IMR-90 (cell line): Measurements from ENCODE around the gene PPP1R9A. TPM values are rescaled to one million over a fixed set of nuclear protein-coding genes. Genes with fewer than 3 reads are reported as not detected.

Experiments used
- ATAC-seq: fragments of 200-7000 bp; cut with Tn5 transposase; 2 replicates; pipeline ENCODE4 v1.9.1; 2020; ENCODE audit warnings: low read depth, mild to moderate bottlenecking, moderate library complexity
- BruUV-seq: library from RNA; stranded (reverse); fragments of 400-500 nt; replicated peaks from 2 replicates; lab custom pipeline; 2021; lab: Mats Ljungman, UMichigan
- CTCF ChIA-PET: fragments of 300-600 bp; formaldehyde crosslinking; extraction: SDS; loops from one replicate; lab custom pipeline; 2021; ENCODE audit warnings: antibody characterized with exemption; lab: Yijun Ruan, JAX
- POLR2A ChIA-PET: fragments of 300-600 bp; sonication (Branson Sonifier 250); formaldehyde crosslinking; loops from one replicate; lab custom pipeline; 2022; ENCODE audit warnings: antibody characterized with exemption; ENCODE audit not compliant: unreplicated experiment; lab: Charles Lee
- DNase-seq: peaks from one replicate; pipeline ENCODE4 v3.0.0; 2013
- H2AFZ ChIP-seq: replicated peaks from 2 replicates; pipeline ENCODE3; 2013; ENCODE audit warnings: low read length, mild to moderate bottlenecking; ENCODE audit not compliant: poor library complexity
- H2AK5ac ChIP-seq: 2 replicates; pipeline ENCODE4 v1.6.1; 2013; ENCODE audit warnings: low read depth, low read length, inconsistent platforms
- H2AK9ac ChIP-seq: replicated peaks from 2 replicates; pipeline ENCODE3; 2013; ENCODE audit warnings: mild to moderate bottlenecking, low read depth, low read length, moderate library complexity; ENCODE audit not compliant: poor library complexity
- H2BK120ac ChIP-seq: 2 replicates; pipeline ENCODE4 v1.6.1; 2013; ENCODE audit warnings: low read depth, low read length, inconsistent platforms
- H2BK15ac ChIP-seq: 3 replicates; pipeline ENCODE4 v1.6.1; 2013; ENCODE audit warnings: low read depth, low read length, inconsistent platforms
- H2BK20ac ChIP-seq: 2 replicates; pipeline ENCODE4 v1.6.1; 2013; ENCODE audit warnings: low read depth, mild to moderate bottlenecking, inconsistent platforms, low read length, moderate library complexity
- H2BK5ac ChIP-seq: 2 replicates; pipeline ENCODE4 v1.6.1; 2013; ENCODE audit warnings: mild to moderate bottlenecking, low read depth, low read length, inconsistent platforms; ENCODE audit not compliant: poor library complexity, severe bottlenecking
- H3K14ac ChIP-seq: replicated peaks from 2 replicates; pipeline ENCODE4 v1.6.1; 2013; ENCODE audit warnings: low read depth, low read length, inconsistent platforms
- H3K18ac ChIP-seq: 2 replicates; pipeline ENCODE4 v1.6.1; 2013; ENCODE audit warnings: low read depth, low read length, control low read depth
- H3K23ac ChIP-seq: 2 replicates; pipeline ENCODE4 v1.6.1; 2013; ENCODE audit warnings: low read depth, low read length, inconsistent platforms
- H3K27ac ChIP-seq: 2 replicates; pipeline ENCODE4 v1.5.1; 2013; ENCODE audit warnings: mild to moderate bottlenecking, control low read depth, low read length; ENCODE audit not compliant: insufficient read depth
- H3K27me3 ChIP-seq: 2 replicates; pipeline ENCODE4 v1.6.1; 2013; ENCODE audit warnings: low read length; ENCODE audit not compliant: control insufficient read depth, insufficient read depth
- H3K36me3 ChIP-seq: 2 replicates; pipeline ENCODE4 v1.6.1; 2013; ENCODE audit warnings: low read length, mixed read lengths; ENCODE audit not compliant: control insufficient read depth, insufficient read depth
- H3K4ac ChIP-seq: 2 replicates; pipeline ENCODE4 v1.6.1; 2013; ENCODE audit warnings: low read depth, low read length, inconsistent platforms
- H3K4me1 ChIP-seq: 2 replicates; pipeline ENCODE4 v1.6.1; 2013; ENCODE audit warnings: low read length, mixed read lengths; ENCODE audit not compliant: control insufficient read depth, insufficient read depth
- H3K4me2 ChIP-seq: 2 replicates; pipeline ENCODE4 v1.6.1; 2013; ENCODE audit warnings: low read depth, mild to moderate bottlenecking, control low read depth, low read length, moderate library complexity
- H3K4me3 ChIP-seq: 2 replicates; pipeline ENCODE4 v1.5.1; 2013; ENCODE audit warnings: low read depth, mild to moderate bottlenecking, control low read depth, low read length, moderate library complexity; ENCODE audit not compliant: insufficient read depth
- H3K56ac ChIP-seq: 2 replicates; pipeline ENCODE4 v1.6.1; 2013; ENCODE audit warnings: low read length, inconsistent platforms; ENCODE audit not compliant: insufficient read depth; ENCODE audit errors: extremely low read depth
- H3K79me1 ChIP-seq, 2 experiments: 2 replicates each; pipeline ENCODE4 v1.6.1; 2013; ENCODE audit warnings: low read length in 2 of 2, inconsistent platforms in 1 of 2, low read depth in 1 of 2
- H3K9ac ChIP-seq: 2 replicates; pipeline ENCODE4 v1.6.1; 2013; ENCODE audit warnings: low read depth, low read length, control low read depth
- H3K9me1 ChIP-seq: 2 replicates; pipeline ENCODE4 v1.6.1; 2013; ENCODE audit warnings: low read length, inconsistent platforms; ENCODE audit not compliant: insufficient read depth
- H3K9me3 ChIP-seq: 2 replicates; pipeline ENCODE4 v1.6.1; 2013; ENCODE audit warnings: low read length; ENCODE audit not compliant: control insufficient read depth, insufficient read depth
- H4K20me1 ChIP-seq: 2 replicates; pipeline ENCODE4 v1.6.1; 2013; ENCODE audit warnings: low read length, inconsistent platforms; ENCODE audit not compliant: insufficient read depth
- H4K5ac ChIP-seq: 2 replicates; pipeline ENCODE4 v1.6.1; 2013; ENCODE audit warnings: mild to moderate bottlenecking, low read depth, low read length, control low read depth
- H4K8ac ChIP-seq, 2 experiments: 2 replicates each; pipeline ENCODE4 v1.6.1; 2013; ENCODE audit warnings: low read depth in 2 of 2, low read length in 2 of 2, control low read depth in 1 of 2, inconsistent platforms in 1 of 2
- H4K91ac ChIP-seq: 2 replicates; pipeline ENCODE4 v1.6.1; 2013; ENCODE audit warnings: low read depth, low read length, inconsistent platforms; ENCODE audit not compliant: insufficient read depth
- BHLHE40 ChIP-seq: fragments of 150-350 bp; IDR thresholded peaks from 2 replicates; pipeline ENCODE4 v1.6.1; 2016; ENCODE audit warnings: mild to moderate bottlenecking, low read depth, low read length
- CEBPB ChIP-seq: IDR thresholded peaks from 2 replicates; pipeline ENCODE4 v1.6.1; 2012; ENCODE audit warnings: low read depth, low read length, improper control_type of control experiment
- CHD1 ChIP-seq: IDR thresholded peaks from 2 replicates; pipeline ENCODE4 v1.6.1; 2012; ENCODE audit warnings: low read depth, low read length, improper control_type of control experiment
- CTCF ChIP-seq: conservative IDR thresholded peaks from 2 replicates; pipeline ENCODE4 v1.5.1; 2012; ENCODE audit warnings: mild to moderate bottlenecking, low read depth, low read length, improper control_type of control experiment
- ELK1 ChIP-seq: fragments of 150-350 bp; IDR thresholded peaks from 2 replicates; pipeline ENCODE4 v1.6.1; 2016; ENCODE audit warnings: low read depth, mild to moderate bottlenecking, low read length, moderate library complexity, borderline replicate concordance
- FOS ChIP-seq: fragments of 150-350 bp; IDR thresholded peaks from 2 replicates; pipeline ENCODE4 v1.6.1; 2016; ENCODE audit warnings: low read depth, low read length
- MAFK ChIP-seq: IDR thresholded peaks from 2 replicates; pipeline ENCODE4 v1.6.1; 2012; ENCODE audit warnings: low read depth, low read length, improper control_type of control experiment
- MAZ ChIP-seq: IDR thresholded peaks from 2 replicates; pipeline ENCODE4 v1.6.1; 2012; ENCODE audit warnings: low read depth, mild to moderate bottlenecking, low read length, improper control_type of control experiment, moderate library complexity, borderline replicate concordance
- MXI1 ChIP-seq: IDR thresholded peaks from 2 replicates; pipeline ENCODE4 v1.6.1; 2012; ENCODE audit warnings: low read depth, mild to moderate bottlenecking, low read length, moderate library complexity, borderline replicate concordance
- NFE2L2 ChIP-seq: fragments of 150-350 bp; IDR thresholded peaks from 2 replicates; pipeline ENCODE4 v1.6.1; 2016; ENCODE audit warnings: low read depth, mild to moderate bottlenecking, low read length
- POLR2A ChIP-seq: IDR thresholded peaks from 2 replicates; pipeline ENCODE4 v1.6.1; 2012; ENCODE audit warnings: mild to moderate bottlenecking, low read depth, low read length
- RAD21 ChIP-seq: IDR thresholded peaks from 2 replicates; pipeline ENCODE4 v1.6.1; 2012; ENCODE audit warnings: low read length, improper control_type of control experiment
- RCOR1 ChIP-seq: IDR thresholded peaks from 2 replicates; pipeline ENCODE4 v1.6.1; 2012; ENCODE audit warnings: mild to moderate bottlenecking, low read length, improper control_type of control experiment; ENCODE audit not compliant: insufficient replicate concordance
- RFX5 ChIP-seq: IDR thresholded peaks from 2 replicates; pipeline ENCODE4 v1.8.0; 2012; ENCODE audit warnings: low read depth, mild to moderate bottlenecking, low read length, moderate library complexity
- SMC3 ChIP-seq: fragments of 150-350 bp; IDR thresholded peaks from 2 replicates; pipeline ENCODE4 v1.6.1; 2016; ENCODE audit warnings: low read depth, mild to moderate bottlenecking, antibody characterized with exemption, low read length, moderate library complexity
- USF2 ChIP-seq: fragments of 150-350 bp; IDR thresholded peaks from 2 replicates; pipeline ENCODE4 v1.6.1; 2017; ENCODE audit warnings: mild to moderate bottlenecking, antibody characterized with exemption, low read length, low read depth
- WGBS, 2 experiments: methylation state at CpG; one replicate each; pipeline versions ENCODE4 v1.1.5 to v1.1.7; 2013; ENCODE audit warnings: missing lambda C conversion rate in 2 of 2; ENCODE audit not compliant: insufficient read length in 1 of 2; ENCODE audit errors: extremely low coverage in 2 of 2; 5-methylcytosine and 5-hydroxymethylcytosine counted together
- dilution Hi-C: fragments of 300-500 bp; cut with HindIII; formaldehyde crosslinking; loops from one replicate; pipeline ENCODE4 v1.14.3; 2018; ENCODE audit warnings: low sequenced_read_pairs; ENCODE audit not compliant: unreplicated experiment
- in situ Hi-C: fragments of 300-500 bp; cut with MboI; formaldehyde crosslinking; loops from 3 replicates; pipeline ENCODE4 v1.14.3; 2019; ENCODE audit warnings: low sequenced_read_pairs, inconsistent platforms, mixed read lengths
- intact Hi-C: fragments of 100-400 bp; cut with micrococcal nuclease; formaldehyde crosslinking; loops from 2 replicates; pipeline ENCODE4 v1.10.0; 2022
- polyA plus RNA-seq, 3 experiments: library from polyadenylated mRNA; depleted of rRNA; stranded (reverse); fragments of >200 nt; gene quantifications; 2 replicates each; pipeline ENCODE4 v1.2.3, GENCODE V29; 2012; ENCODE audit warnings: low replicate concordance in 1 of 3
- total RNA-seq: library from RNA; depleted of rRNA; stranded (reverse); fragments of >200 nt; gene quantifications from 2 replicates; pipeline ENCODE4 v1.2.3, GENCODE V29; 2012

Gene PPP1R9A
- total and polyA plus RNA-seq, 2 of the 4 experiments (the other 2 are of a cell fraction) = not detected

- intact Hi-C loops = no loop called here
- no peak overlapping the region for H3K9ac ChIP-seq
- no peak overlapping the region for H3K14ac ChIP-seq
- no peaks in the 10 kb centered on the region for H3K4me1 ChIP-seq
- no peaks in the 10 kb centered on the region for H3K27me3 ChIP-seq
- POLR2A ChIA-PET = no interaction called here
- no peak overlapping the region for H2AK5ac ChIP-seq
- no peak overlapping the region for H2BK15ac ChIP-seq
- no peak overlapping the region for H3K4me2 ChIP-seq
- no peak overlapping the region for H2BK5ac ChIP-seq
- no peaks in the 10 kb centered on the region for H3K79me1 ChIP-seq
- no peak for DNase-seq
- dilution Hi-C loops = no loop called here
- H4K8ac ChIP-seq = no peak overlapping the region
- no peak overlapping the region for H3K4ac ChIP-seq
- no peak overlapping the region for H2AFZ ChIP-seq
- in situ Hi-C loops = no loop called here
- H3K56ac ChIP-seq = no peak overlapping the region
- H3K36me3 ChIP-seq = no peaks in the 10 kb centered on the region
- no peak overlapping the region for H3K18ac ChIP-seq
- H2AK9ac ChIP-seq = no peak overlapping the region
- H3K23ac ChIP-seq = no peak overlapping the region
- H4K20me1 ChIP-seq = no peaks in the 10 kb centered on the region
- H3K9me3 ChIP-seq = no peaks in the 10 kb centered on the region
- WGBS, 2 experiments = no CpG with 5 or more reads among the region's 1 CpG
- TF ChIP-seq RAD21 (no peak), POLR2A (no peak), CEBPB (no peak), ELK1 (no peak), SMC3 (no peak), CTCF (no peak), NFE2L2 (no peak), MXI1 (no peak), RFX5 (no peak), BHLHE40 (no peak), MAZ (no peak), MAFK (no peak), USF2 (no peak), RCOR1 (no peak), CHD1 (no peak), FOS (no peak)
- H4K5ac ChIP-seq = no peak overlapping the region
- no TSS peak for BruUV-seq
- no peak overlapping the region for H2BK120ac ChIP-seq
- H4K91ac ChIP-seq = no peak overlapping the region
- no peak for ATAC-seq
- CTCF ChIA-PET = no interaction called here
- no peak overlapping the region for H2BK20ac ChIP-seq
- no peak overlapping the region for H3K4me3 ChIP-seq
- H3K27ac ChIP-seq = no peak overlapping the region
- no peaks in the 10 kb centered on the region for H3K9me1 ChIP-seq
These were observed 9.9 kb upstream of the PPP1R9A start for GRCh38 chr7:94897541-94897940.
